ENCODE data around the gene IFT172.
"Not testable (repeated sequence)": the region's sequence is repeated elsewhere in the genome, so short reads cannot be mapped to it uniquely, and the experiment has no call there.

Gene IFT172, protein sequence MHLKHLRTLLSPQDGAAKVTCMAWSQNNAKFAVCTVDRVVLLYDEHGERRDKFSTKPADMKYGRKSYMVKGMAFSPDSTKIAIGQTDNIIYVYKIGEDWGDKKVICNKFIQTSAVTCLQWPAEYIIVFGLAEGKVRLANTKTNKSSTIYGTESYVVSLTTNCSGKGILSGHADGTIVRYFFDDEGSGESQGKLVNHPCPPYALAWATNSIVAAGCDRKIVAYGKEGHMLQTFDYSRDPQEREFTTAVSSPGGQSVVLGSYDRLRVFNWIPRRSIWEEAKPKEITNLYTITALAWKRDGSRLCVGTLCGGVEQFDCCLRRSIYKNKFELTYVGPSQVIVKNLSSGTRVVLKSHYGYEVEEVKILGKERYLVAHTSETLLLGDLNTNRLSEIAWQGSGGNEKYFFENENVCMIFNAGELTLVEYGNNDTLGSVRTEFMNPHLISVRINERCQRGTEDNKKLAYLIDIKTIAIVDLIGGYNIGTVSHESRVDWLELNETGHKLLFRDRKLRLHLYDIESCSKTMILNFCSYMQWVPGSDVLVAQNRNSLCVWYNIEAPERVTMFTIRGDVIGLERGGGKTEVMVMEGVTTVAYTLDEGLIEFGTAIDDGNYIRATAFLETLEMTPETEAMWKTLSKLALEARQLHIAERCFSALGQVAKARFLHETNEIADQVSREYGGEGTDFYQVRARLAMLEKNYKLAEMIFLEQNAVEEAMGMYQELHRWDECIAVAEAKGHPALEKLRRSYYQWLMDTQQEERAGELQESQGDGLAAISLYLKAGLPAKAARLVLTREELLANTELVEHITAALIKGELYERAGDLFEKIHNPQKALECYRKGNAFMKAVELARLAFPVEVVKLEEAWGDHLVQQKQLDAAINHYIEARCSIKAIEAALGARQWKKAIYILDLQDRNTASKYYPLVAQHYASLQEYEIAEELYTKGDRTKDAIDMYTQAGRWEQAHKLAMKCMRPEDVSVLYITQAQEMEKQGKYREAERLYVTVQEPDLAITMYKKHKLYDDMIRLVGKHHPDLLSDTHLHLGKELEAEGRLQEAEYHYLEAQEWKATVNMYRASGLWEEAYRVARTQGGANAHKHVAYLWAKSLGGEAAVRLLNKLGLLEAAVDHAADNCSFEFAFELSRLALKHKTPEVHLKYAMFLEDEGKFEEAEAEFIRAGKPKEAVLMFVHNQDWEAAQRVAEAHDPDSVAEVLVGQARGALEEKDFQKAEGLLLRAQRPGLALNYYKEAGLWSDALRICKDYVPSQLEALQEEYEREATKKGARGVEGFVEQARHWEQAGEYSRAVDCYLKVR (N-terminal part only)

DNA sequence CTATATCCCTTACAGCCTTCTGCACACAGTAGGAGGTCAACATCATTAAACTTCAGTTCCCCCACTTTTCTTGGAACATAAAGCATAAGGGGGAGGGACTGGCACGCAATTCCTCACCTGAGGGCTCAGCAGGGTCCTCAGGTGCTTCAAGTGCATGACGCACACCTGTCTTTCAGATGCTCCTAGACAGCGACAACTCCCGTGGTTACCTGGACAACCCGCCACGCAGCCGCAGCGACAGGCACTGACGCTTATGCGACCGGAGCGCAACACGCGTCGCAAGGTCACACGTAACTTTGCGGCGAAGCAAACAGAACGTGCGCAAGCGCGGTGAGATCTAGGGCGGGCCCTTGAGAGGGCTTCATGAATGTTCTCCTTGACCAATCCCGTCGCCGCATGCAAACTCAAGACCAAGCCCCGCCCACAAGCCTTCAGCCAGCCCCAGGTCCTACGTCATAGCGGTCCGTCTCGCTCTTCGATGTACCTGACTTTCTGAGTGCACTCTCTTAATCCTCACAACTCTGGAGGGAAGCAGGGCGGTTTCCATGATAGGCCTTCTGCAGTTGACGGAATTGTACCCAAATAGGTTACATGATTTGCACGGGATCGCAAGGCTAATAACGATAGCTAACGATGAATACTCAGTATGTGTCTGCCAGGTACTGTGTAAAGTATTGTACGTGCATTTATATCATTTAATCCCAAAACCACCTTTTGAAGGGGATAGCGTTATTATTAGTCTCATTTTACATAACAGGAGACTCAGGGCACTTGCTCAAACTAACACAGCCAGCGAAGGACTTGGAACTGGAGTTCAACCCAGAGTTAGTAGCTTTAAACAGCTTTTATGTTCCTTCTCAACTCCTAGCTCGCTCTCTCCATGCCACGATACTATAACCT, at the start of gene IFT172:
IFT172 (minus strand) TSS at position 246 of the 900 bp plus-strand sequence; CDS start at position 156, 90 bp downstream.
- DNase-seq = peak; percentile 95 to 100 (median 99)

DNA sequence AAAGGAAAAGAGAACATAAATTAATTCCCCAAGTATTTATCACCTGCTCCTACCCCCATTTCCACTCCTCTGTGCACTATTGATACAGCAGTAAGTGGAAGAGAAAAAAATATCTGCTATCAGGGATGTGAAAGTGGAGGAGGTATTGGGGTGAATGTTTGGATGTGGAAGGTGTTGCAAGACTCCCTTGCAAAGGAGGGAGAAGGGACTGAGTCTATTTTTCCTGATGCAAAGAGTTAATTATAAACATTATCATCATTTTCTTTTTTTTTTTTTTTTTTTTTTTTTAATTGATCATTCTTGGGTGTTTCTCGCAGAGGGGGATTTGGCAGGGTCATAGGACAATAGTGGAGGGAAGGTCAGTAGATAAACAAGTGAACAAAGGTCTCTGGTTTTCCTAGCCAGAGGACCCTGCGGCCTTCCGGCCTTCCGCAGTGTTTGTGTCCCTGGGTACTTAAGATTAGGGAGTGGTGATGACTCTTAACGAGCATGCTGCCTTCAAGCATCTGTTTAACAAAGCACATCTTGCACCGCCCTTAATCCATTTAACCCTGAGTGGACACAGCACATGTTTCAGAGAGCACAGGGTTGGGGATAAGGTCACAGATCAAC, 49.4 kb upstream of the IFT172 start:
- not testable (repeated sequence) for DNase-seq

DNA sequence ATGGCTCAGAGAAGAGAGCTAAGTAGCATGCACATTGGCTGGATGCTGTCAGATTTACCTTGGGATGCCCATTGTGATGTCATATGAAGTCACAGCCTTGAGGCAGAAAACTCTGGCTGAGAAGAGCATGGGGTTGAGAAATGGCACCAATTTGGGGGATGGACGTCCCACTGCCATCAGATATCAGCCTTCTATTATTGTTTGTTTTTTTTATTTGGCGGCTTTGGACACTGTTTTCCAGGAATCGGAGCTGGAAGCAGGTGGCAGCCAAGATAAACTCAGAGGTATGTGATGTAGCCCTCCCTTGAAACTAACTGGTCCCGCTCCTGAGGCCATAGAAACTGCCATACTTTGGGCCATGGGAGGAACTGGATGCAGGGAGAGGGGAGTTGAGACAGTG, 47.7 kb upstream of the IFT172 start:
- no peak for DNase-seq

DNA sequence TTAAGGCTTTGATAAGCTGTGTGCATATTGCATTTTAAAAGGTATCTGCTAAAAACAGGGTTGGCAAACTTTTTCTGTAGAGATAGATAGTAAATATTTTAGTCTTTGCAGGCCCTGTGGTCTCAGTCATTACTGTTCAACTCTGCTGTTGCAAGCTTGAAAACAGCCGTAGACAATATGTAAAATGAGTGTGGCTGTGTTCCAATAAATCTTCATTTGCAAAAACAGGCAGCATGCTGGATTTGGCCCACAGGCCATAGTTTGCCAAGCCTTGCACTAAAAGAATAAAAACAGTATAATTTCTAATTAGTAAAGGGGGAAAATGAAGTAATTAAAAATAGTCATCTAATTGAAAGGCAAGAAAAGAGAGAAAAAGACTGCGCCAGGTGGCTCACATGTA, 42.4 kb upstream of the IFT172 start:
- no peak for DNase-seq

DNA sequence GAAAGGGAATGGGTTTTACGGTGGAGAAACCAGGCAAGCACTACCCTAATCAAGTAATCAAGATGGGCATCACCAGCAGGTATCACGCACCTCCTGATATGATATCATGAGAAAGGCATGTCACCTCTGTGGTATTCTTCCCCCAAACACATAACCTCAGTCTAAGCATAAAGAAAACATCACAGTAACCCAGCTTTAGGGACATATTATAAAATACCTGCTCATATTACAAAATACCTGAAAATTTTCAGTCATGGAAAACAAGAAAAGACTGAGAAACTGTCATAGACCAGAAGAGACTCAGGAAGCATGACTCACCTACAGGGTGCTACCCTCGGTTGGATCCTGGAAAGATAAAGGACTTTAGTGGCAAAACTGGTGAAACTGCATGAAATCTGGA, 37.6 kb upstream of the IFT172 start:
- no peak for DNase-seq

DNA sequence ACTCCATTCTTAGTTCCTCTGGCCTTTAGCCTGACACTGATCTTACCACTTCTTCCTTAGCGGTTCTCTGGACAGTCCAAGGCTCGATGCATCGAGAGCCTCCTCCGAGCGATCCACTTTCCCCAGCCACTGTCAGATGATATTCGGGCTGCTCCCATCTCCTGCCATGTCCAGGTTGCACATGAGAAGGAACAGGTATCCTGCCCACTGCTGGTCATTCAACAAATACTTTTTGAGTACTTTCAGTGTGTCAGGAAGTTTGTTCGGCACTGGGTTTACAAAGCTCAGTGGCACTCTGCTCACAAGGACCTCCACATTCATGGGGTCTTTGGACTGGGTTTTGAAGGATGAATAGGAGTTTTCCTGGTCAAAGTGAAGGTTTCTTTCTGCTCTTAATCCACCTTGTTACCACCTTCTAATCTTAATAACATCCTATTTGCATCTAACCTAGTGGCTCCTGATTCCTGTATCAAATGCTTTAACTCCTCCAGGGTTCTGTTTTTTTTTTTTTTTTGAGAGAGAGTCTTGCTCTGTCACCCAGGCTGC, 32.9 kb upstream of the IFT172 start:
- no peak for DNase-seq

DNA sequence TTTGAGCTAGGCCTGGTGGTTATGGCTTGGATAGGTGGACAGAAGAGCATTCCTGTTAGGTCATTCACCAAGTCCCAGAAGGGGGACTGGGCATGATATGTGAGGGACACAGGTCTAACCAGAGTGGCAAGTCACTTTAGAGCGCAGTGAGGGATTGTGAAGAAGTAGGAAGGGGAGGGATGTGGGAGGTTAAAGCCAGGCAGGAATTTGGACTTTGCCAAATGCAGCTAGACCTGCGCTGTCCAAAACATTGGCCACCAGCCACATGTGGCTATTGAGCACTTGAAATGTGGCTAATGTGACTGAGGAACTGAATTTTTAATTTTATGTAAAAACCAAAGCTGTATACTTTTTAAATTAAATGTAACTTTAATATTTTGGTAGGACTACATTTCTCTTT, 30.8 kb upstream of the IFT172 start:
- DNase-seq = no peak

DNA sequence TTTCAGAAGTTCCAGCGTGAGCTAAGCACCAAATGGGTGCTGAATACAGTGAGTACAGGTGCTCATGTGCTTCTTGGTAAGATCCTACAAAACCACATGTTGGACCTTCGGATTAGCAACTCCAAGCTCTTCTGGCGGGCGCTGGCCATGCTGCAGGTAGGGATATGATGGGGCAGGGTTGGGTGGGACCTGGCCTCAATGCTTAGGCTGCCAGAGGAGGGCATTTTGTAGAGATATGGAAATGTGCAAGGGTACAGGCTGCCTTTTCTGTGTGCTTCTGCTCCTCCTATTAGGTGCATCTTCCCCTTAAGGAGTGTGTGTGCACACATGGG, 29.2 kb upstream of the IFT172 start:
- no peak for DNase-seq

DNA sequence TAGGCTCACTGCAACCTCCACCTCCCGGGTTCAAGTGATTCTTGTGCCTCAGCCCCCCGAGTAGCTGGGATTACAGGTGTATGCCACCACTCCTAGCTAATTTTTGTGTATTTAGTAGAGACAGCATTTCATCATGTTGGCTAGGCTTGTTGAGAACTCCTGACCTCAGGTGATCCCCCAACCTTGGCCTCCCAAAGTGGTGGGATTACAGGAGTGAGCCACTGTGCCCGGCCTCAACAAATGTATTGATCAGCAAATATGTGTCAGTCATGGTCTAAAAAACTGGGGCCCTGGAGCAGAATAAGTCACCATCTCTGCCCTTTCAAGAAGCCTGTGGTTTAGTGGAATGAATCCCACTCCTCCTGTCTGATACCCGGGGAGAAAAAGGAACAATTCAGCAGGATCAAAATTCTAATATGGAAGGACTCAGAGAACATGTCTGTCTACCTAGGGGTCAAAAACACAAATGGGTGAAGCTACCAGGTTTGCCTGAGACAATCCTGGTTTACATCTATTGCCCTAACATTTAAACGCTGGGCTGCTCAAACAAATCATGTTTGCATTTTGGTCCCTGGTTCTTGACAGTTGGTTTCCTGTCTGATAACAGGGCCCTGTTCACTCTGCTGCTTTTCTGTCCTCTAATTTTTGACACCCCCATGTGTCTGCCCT, 28.7 kb upstream of the IFT172 start:
- no peak for DNase-seq

DNA sequence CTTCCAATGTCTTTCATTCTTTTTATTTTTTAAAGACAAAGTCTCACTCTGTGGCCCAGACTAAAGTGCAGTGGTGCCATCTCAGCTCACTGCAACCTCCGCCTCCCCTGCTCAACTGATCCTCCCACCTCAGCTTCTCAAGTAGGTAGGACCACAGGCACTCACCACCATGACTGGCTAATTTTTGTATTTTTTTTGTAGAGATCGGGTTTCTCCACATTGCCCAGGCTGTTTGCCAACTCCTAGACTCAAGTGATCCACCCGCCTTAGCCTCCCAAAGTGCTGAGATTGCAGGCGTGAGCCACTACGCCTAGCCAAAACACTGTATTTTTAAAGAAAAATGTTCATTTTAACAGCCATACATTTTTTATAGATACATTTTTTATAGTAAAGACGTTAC, 19.8 kb upstream of the IFT172 start:
- DNase-seq = no peak

DNA sequence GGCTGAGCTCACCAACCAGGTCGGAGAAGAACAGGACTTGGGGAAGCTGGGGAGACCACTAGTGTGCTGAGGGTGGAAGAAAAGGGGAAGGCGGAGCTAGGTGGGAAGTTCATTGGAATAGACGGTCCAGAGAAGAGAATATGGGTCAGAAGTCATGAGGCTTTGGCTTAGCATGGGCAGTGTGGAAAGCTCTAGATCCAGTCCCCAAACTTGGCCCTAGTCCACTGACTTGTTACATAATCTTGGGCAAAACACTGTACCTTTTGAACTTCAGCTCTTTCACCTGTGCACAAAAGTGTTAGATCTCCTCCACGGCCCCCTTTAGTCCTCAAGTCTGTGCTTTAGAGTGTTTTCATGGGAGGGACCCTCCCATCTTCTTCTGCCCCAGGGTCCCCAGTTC, 17.8 kb upstream of the IFT172 start:
- DNase-seq = no peak

DNA sequence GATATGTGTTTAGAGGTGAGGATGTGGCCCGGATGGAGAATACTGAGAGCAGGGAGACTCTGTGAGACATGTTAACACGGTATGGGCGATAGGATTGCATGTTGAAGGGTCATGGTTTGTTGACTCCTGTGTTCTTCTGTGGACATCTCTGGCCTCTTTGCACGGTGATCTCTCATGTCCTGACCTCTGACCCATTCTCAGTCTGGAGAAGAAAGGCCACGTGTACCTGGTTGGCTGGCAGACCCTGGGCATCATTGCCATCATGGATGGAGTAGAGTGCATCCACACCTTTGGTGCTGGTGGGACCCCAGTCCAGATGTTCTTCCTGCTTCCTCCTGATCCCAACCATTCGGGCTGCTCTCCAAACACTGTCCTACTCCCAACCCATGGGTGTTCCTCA, 17.0 kb upstream of the IFT172 start:
- DNase-seq = no peak

DNA sequence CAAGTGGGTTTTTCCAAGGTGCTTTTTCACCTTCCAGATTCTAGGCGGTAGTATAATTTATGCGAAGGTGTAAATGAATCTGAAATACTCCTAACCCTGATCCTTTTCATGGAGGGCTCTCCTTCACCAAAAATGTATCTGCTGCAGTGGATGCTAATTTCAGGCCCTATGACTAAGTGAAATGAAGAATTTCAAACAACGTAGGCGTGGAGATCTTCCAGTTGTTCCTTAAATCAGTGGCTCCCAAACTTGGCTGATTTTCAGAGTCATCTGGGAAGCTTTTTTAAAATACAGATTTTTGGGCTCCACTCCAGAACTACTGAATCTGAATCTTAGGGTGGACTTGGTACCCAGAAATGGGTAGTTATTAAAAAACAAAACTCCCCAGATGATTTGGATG, 12.6 kb upstream of the IFT172 start:
- DNase-seq = no peak

DNA sequence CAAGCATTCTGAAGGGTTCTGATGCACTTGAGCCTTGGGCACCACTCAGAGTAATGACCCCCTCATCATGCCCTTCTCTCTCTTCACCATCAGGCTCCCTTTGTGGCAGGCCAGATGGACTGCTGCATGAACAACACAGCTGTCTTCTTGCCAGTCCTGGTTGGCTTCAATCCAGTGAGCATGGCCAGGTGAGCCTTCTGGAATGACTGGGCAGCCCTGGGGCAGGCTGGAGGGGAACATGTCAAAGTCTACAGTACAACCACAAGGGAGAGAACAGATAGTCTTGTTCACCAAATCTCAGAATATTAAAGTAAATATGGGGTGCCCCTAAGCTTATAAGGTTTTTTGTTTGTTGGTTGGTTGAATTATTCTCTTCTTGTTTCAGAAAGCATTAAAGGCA, 11.5 kb upstream of the IFT172 start:
- DNase-seq = no peak

DNA sequence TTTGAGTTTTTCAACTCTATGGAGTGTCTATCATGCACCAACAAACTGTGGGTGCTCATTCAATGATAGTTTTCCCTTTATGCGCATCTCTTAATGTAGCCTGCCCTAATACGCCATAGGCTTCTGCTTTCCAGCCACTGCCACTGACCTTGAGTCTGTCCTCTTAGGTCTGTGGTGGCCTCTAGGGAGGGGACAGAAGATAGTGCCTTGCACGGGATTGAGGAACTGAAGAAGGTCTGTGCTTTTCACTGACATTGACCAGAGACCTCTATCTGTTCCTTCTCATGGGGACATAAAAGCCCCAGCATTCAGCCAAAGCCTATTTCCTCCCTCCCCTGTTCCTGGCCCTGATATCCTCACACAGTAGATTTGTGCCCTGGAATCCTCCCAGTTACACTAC, 9.4 kb upstream of the IFT172 start:
- no peak for DNase-seq

DNA sequence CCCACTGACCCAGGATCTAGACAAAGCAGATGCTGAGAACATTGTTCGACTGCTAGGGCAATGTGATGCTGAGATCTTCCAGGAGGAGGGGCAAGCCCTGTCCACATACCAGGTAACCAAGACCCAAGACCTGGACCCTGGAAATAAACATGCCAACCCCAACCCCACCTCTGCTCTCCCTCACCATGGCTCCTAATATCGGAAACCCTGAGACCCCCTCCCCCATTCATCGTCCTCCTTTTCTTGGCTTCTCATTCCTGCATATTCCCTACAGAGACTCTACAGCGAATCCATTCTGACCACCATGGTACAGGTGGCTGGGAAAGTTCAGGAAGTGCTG, 7.7 kb upstream of the IFT172 start:
- no peak for DNase-seq

DNA sequence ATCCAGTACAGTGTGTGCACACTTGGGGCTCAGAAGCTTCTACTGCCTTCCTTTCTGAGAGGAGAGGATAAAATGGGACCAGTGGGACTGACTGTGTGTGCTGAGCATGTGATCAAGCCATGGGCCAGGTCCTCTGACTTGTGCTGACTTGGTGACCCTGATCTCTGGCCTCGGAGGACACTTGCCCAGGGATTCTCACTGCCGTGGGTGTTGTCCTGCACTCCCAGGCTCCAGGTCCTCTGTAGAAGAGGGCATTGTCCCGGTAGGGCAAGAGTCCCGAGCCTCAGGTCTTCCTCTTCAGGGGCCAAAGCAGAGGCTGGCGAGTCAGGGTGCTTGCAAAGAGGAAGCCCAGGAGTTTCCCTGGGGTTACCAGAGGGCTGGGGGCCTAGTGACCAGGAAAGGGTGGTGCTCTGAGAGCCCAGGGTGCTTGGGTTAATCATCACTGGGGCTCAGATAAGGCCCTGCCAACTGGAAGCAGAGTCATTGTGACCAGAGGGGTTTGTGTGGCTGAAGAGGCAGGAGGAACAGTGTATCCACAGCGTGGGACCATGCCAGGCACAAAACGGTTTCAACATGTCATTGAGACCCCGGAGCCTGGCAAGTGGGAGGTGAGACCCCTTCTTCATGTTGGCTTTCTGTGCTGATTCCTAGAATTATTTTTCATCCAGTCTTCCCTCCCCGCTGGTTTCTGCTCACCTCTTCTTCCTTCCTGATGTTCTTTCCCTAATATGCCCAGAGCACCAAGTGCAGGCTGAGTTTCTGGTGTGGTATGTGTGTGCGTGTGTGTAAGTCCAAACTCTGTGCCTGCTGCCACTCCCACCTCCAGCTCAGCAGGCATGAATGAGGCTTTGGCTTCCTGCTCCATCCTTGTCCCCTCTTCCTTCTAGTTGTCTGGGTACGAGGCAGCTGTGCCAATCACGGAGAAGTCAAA, 7.1 kb upstream of the IFT172 start, which contains the start of gene GCKR:
GCKR (plus strand) TSS at position 483 of the 931 bp plus-strand sequence; CDS start at position 549, 66 bp downstream.
- no peak for DNase-seq

DNA sequence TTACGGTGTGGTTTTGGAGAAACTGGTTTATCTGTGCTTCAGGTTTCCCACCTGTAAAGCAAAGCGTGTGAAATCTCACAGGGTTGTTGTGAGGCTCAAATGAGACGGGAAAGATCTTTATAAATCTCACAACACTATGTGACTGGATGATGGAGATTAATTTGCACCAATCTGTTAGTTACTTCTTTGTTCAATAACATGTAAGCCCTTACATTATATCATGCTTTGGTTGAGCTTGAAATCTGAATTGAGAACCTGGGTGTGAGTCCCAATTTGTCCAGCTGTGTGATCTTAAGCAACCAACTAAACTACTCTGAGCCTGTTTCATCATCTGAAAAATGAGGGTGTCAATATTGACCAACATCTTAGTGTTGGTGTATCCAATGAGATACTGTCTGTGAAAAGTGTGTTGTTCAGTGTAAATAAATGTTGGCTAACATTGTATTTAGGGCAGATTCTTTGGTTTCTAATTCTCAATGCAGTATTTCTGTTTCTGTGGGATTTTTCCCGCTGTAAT, 6.4 kb upstream of the IFT172 start:
- DNase-seq = no peak

DNA sequence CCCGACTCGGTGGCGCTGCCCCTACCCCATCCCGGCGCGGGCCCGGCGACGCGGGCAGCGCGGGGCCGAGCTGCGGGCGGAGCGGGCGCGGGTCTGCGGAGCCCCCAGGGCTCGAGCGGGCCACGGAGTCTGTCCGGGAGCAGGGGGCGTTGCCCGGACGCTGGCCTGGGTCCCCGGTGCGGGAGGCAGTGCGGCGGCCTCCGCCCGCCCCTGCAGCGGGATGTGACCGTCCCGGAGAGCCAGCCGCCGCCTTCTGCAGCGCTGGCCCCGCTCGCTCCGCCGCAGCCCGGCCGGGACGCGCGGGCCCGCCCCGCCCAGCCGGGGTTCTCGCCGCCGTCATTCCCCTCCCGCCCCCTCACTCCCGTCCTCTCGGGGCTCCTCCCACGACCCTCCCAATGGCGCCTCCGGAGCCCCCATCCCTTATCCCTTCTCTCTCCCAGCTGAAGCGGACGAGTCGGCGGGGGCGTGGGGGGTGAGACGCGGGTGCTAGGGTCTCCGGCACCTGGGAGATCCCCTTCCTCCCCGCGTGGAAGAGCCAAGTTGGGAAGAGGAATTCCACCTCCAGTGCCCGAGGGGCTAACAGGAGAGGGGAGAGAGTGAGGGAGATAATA, 5.5 kb upstream of the IFT172 start, which contains the start of gene FNDC4:
FNDC4 (minus strand) TSS at position 257 of the 611 bp plus-strand sequence. CDS start 521 bp downstream, outside the sequence.
- DNase-seq = peak in 3 of 6 experiments; percentile 20 to 37 (median 21)
